Nephron progenitor cell (in vitro differentiated cells): ENCODE measurements around the gene GET4.

Experiments
- DNase-seq: peaks from one replicate; pipeline ENCODE4 v3.0.0; 2021
- H3K27ac Mint-ChIP-seq: 2 replicates; pipeline ENCODE4 v1.8.0; 2021; ENCODE audit warnings: mild to moderate bottlenecking, moderate library complexity, mixed read lengths
- H3K27me3 Mint-ChIP-seq: 2 replicates; pipeline ENCODE4 v1.8.0; 2021; ENCODE audit warnings: mild to moderate bottlenecking, low read depth, mixed read lengths; ENCODE audit not compliant: poor library complexity
- H3K36me3 Mint-ChIP-seq: 2 replicates; pipeline ENCODE4 v1.8.0; 2021; ENCODE audit warnings: low read depth, mixed read lengths
- H3K4me1 Mint-ChIP-seq: 2 replicates; pipeline ENCODE4 v1.8.0; 2021; ENCODE audit warnings: mixed read lengths
- H3K4me3 Mint-ChIP-seq: 2 replicates; pipeline ENCODE4 v1.8.0; 2021; ENCODE audit warnings: mild to moderate bottlenecking, moderate library complexity, mixed read lengths
- H3K9me3 Mint-ChIP-seq: 2 replicates; pipeline ENCODE4 v1.8.0; 2021; ENCODE audit warnings: mild to moderate bottlenecking, moderate library complexity, mixed read lengths
- CTCF ChIP-seq: fragments of 200-600 bp; sonication (generic); IDR thresholded peaks from 2 replicates; pipeline ENCODE4 v1.5.0; 2021; ENCODE audit warnings: antibody characterized with exemption

GET4 gene

GRCh38 chr7:903921-904755 lies 27.8 kb downstream of the GET4 start:
- no peak overlapping the region for H3K4me3 Mint-ChIP-seq
- no peak overlapping the region for H3K27ac Mint-ChIP-seq
- TF ChIP-seq CTCF, result no peak
- H3K9me3 Mint-ChIP-seq, result no peaks in the 10 kb centered on the region
- H3K27me3 Mint-ChIP-seq, result peaks cover 50% of the 10 kb centered on the region
- no peak for DNase-seq
- peaks cover 16% of the 10 kb centered on the region for H3K4me1 Mint-ChIP-seq
- H3K36me3 Mint-ChIP-seq, result no peaks in the 10 kb centered on the region

- H3K36me3 Mint-ChIP-seq, result no peaks in the 10 kb centered on the region
- H3K9me3 Mint-ChIP-seq, result no peaks in the 10 kb centered on the region
- H3K27ac Mint-ChIP-seq, result no peak overlapping the region
- no peak for DNase-seq
- peaks cover 11% of the 10 kb centered on the region for H3K4me1 Mint-ChIP-seq
- peaks cover 53% of the 10 kb centered on the region for H3K27me3 Mint-ChIP-seq
- TF ChIP-seq CTCF, result no peak
- no peak overlapping the region for H3K4me3 Mint-ChIP-seq
Observed at GRCh38 chr7:904847-905246, 28.5 kb downstream of the GET4 start.

DNA sequence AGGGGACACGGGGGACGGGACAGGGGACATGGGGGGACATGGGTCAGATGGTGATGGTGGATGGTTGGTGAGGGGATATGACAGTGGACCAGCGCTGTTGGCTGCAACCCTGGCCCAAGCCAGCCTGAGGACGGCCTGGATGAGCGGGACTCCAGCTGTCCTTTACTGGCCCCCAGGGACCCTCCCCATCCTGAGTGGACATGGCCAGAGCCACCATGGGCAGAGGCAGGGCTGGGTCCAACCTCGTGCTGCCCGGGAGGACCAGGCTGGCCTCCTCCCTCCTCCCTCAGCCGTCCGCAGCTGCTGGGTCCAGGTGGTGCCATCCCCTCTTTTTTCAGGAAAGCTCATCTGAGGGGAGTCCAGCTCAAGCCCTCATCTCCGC lies 30.4 kb downstream of the GET4 start:
- H3K27ac Mint-ChIP-seq, result no peak overlapping the region
- peaks cover 20% of the 10 kb centered on the region for H3K4me1 Mint-ChIP-seq
- H3K27me3 Mint-ChIP-seq, result peaks cover 64% of the 10 kb centered on the region
- no peaks in the 10 kb centered on the region for H3K36me3 Mint-ChIP-seq
- H3K4me3 Mint-ChIP-seq, result no peak overlapping the region
- no peak for DNase-seq
- TF ChIP-seq CTCF, result no peak
- H3K9me3 Mint-ChIP-seq, result no peaks in the 10 kb centered on the region

GRCh38 chr7:907158-907980 lies 31.0 kb downstream of the GET4 start:
- H3K4me1 Mint-ChIP-seq, result peaks cover 18% of the 10 kb centered on the region
- H3K27ac Mint-ChIP-seq, result no peak overlapping the region
- H3K9me3 Mint-ChIP-seq, result no peaks in the 10 kb centered on the region
- no peak overlapping the region for H3K4me3 Mint-ChIP-seq
- no peaks in the 10 kb centered on the region for H3K36me3 Mint-ChIP-seq
- no peak for DNase-seq
- no peak for TF ChIP-seq CTCF
- H3K27me3 Mint-ChIP-seq, result peaks cover 62% of the 10 kb centered on the region

DNA sequence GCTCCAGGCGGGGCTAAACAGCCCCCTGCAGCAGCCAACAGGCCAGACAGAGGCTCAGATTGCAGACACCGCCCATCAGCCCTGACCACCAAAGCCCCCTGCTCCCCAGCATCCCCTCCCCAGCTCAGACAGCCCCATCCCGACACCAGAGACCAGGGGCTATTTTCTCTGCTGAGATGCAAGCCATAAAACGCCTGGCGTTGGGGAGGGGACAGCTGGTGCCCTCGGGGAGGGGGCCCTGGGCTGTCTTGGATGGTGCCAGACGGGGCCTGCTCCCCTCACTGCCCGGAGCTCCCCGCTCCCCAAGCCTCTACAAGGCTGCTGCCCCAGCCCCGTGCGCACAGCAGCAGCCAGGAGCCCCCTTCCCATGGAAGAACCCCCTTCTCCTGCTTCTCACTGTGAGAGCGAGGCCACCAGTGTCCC lies 31.8 kb downstream of the GET4 start:
- H3K36me3 Mint-ChIP-seq, result no peaks in the 10 kb centered on the region
- peaks cover 61% of the 10 kb centered on the region for H3K27me3 Mint-ChIP-seq
- H3K27ac Mint-ChIP-seq, result no peak overlapping the region
- TF ChIP-seq CTCF, result no peak
- H3K4me3 Mint-ChIP-seq, result no peak overlapping the region
- peaks cover 15% of the 10 kb centered on the region for H3K4me1 Mint-ChIP-seq
- DNase-seq, result no peak
- no peaks in the 10 kb centered on the region for H3K9me3 Mint-ChIP-seq
